Right lobe of liver (tissue), 6 donors: ENCODE results near the gene CRAT. TPM values are rescaled to one million over a fixed set of nuclear protein-coding genes. Genes with fewer than 3 reads are reported as not detected.

Experiments used
- ATAC-seq, 4 donors: fragments of 200-7000 bp; cut with Tn5 transposase; one replicate each; pipeline ENCODE4 v1.9.1; 2020; ENCODE audit warnings: mild to moderate bottlenecking in 4 of 4, moderate library complexity in 4 of 4
- DNase-seq, 3 donors: peaks; one replicate each; pipeline ENCODE4 v3.0.0-alpha.2; 2020
- H3K27ac ChIP-seq, 3 donors: fragments of 200-600 bp; one replicate each; pipeline ENCODE4 v1.8.0; 2022
- H3K27me3 ChIP-seq, 2 donors: fragments of 200-600 bp; one replicate each; pipeline ENCODE4 v1.8.0; 2022
- H3K36me3 ChIP-seq, 4 donors: fragments of 200-600 bp; sonication (generic) in 1 of 4; one replicate each; pipeline versions ENCODE4 v1.5.1 to v1.8.0; 2017 to 2022; ENCODE audit warnings: control low read depth in 1 of 4
- H3K4me1 ChIP-seq, 4 donors: fragments of 200-600 bp; sonication (generic) in 1 of 4; one replicate each; pipeline versions ENCODE4 v1.5.1 to v1.8.0; 2017 to 2022; ENCODE audit warnings: control low read depth in 1 of 4
- H3K4me3 ChIP-seq, 3 donors: fragments of 200-600 bp; one replicate each; pipeline ENCODE4 v1.8.0; 2022
- H3K9me3 ChIP-seq, 4 donors: fragments of 200-600 bp; sonication (generic) in 1 of 4; one replicate each; pipeline versions ENCODE4 v1.5.1 to v1.8.0; 2017 to 2022; ENCODE audit warnings: control low read depth in 1 of 4
- POLR2A ChIP-seq: fragments of 450-650 bp; IDR thresholded peaks from one replicate; pipeline ENCODE4 v1.6.1; 2017; ENCODE audit warnings: antibody characterized with exemption, mild to moderate bottlenecking
- WGBS: methylation state at CpG from one replicate; pipeline ENCODE4 v1.1.6; 2018; ENCODE audit warnings: low coverage, low lambda C conversion rate; ENCODE audit not compliant: insufficient coverage; ENCODE audit errors: missing lambda C conversion rate; 5-methylcytosine and 5-hydroxymethylcytosine counted together
- intact Hi-C, 2 donors: fragments of 100-400 bp; cut with DNase I; formaldehyde crosslinking; loops; one replicate each; pipeline versions ENCODE4 v1.11.2 to v1.14.1; 2022
- total RNA-seq, 6 experiments: library from RNA; depleted of rRNA in 2 of 6; stranded (reverse); fragments of >200 nt in 2 of 6; fragmentation: NEBNext Ultra II Directional in 3 of 6; extraction: Animal tissue kit (Norgen Biotek cat#: 25700) in 3 of 6; gene quantifications; one replicate each; pipeline versions ENCODE4 v1.1.0 to v1.2.4, GENCODE V29; 2016 to 2023
- TF ChIP-seq, protein P1 (sequence below), 4 donors: fragments of 200-600 bp in 3 of 4; fragments of 450-650 bp in 1 of 4; IDR thresholded peaks; one replicate each; pipeline versions ENCODE4 v1.5.1 to v1.8.0; 2016 to 2022; ENCODE audit warnings: antibody characterized with exemption in 4 of 4, mild to moderate bottlenecking in 2 of 4
- donor health status: DM: no; HTN: yes; CAD: no.
- donor health status: DM: no; HTN: no; CAD: no.
- donor health status: DM: no; HTN: no; CAD: no.
- donor health status: DM: no; HTN: yes; CAD: no.
- donor health status: DM: no; HTN: yes; CAD: no.

Gene CRAT
- total RNA-seq, 6 experiments from 2014 or later, result 86.1 to 146 (median 104) TPM

DNA sequence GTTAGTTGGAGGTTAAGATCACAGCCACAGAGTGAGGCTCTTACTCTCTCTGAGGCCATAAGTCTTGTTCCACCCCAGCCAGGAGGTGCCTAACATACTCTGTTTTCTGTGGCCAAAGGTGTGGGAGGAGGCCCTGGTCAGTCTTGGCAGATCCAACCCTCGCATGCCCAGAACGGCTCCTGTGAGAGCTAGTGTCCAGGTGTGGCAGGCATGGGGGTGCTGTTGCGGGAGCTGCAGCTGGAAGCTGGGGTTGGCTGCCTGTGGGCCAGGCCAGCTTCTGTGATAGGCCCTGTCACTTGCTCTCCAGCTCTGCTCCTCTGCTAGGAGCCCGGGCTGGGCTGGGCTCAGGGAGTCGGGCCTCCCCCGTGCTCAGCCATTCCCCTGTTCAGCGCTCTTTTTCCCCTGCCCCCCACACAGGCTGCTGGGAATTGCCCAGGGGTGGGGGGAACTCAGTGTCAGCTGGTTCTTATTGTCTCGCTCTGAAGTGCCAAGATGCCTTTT lies 35.9 kb upstream of the CRAT start:
- no peaks in the 10 kb centered on the region for H3K27me3 ChIP-seq
- no peaks in the 10 kb centered on the region for H3K9me3 ChIP-seq
- H3K27ac ChIP-seq, result peak overlapping the region; percentile 21 to 69 (median 47)
- TF ChIP-seq POLR2A, result no peak
- TF ChIP-seq, protein P1, sequence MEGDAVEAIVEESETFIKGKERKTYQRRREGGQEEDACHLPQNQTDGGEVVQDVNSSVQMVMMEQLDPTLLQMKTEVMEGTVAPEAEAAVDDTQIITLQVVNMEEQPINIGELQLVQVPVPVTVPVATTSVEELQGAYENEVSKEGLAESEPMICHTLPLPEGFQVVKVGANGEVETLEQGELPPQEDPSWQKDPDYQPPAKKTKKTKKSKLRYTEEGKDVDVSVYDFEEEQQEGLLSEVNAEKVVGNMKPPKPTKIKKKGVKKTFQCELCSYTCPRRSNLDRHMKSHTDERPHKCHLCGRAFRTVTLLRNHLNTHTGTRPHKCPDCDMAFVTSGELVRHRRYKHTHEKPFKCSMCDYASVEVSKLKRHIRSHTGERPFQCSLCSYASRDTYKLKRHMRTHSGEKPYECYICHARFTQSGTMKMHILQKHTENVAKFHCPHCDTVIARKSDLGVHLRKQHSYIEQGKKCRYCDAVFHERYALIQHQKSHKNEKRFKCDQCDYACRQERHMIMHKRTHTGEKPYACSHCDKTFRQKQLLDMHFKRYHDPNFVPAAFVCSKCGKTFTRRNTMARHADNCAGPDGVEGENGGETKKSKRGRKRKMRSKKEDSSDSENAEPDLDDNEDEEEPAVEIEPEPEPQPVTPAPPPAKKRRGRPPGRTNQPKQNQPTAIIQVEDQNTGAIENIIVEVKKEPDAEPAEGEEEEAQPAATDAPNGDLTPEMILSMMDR (IDR thresholded peaks at IDR 0.05), result no peak
- ATAC-seq (no peak), DNase-seq (no peak)
- 71% methylated on average over 1 of the region's 8 CpGs for WGBS
- intact Hi-C loops, result no loop called here
- peaks cover 0 to 22% (median 12%) of the 10 kb centered on the region in 4 donors for H3K4me1 ChIP-seq
- H3K4me3 ChIP-seq, result no peak overlapping the region
- peaks cover 0 to 9% (median 4%) of the 10 kb centered on the region in 4 donors for H3K36me3 ChIP-seq

GRCh38 chr9:129145841-129146292 lies 35.3 kb upstream of the CRAT start:
- no peaks in the 10 kb centered on the region for H3K9me3 ChIP-seq
- H3K27me3 ChIP-seq, result no peaks in the 10 kb centered on the region
- intact Hi-C loops, result no loop called here
- H3K4me1 ChIP-seq, result peaks cover 0 to 29% (median 15%) of the 10 kb centered on the region in 4 donors
- DNase-seq (no peak), ATAC-seq (no peak)
- peak overlapping the region; percentile 29 to 69 (median 47) for H3K27ac ChIP-seq
- WGBS, result no CpG with 5 or more reads among the region's 7 CpGs
- no peak overlapping the region for H3K4me3 ChIP-seq
- TF ChIP-seq POLR2A, result no peak
- TF ChIP-seq, protein P1 (IDR thresholded peaks at IDR 0.05), result no peak
- H3K36me3 ChIP-seq, result peaks cover 0 to 9% (median 4%) of the 10 kb centered on the region in 4 donors

DNA sequence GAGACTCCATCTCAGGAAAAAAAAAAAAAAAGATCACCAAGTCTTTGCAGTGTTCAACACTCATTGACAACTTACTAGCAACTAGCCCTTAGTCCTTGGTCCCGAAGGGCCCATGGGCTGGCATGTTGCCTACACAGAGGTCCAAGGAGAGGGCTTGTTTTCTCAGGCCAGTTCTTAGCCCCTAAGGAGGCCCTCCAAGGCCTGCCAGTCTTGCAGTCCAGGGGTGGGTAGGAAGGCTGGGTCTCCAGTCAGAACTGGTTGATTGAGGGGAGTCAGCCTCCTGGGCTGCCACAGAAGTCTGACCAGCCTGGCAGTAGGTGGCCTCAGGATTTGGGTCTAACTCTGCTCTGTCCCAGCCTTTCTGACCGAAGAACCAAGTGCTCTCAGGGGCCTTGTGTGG lies 34.7 kb upstream of the CRAT start:
- Histone ChIP-seq H3K4me3 (no peak overlapping the region), H3K27ac (peak overlapping the region in 2 of 3 donors; percentile 29 to 40), H3K36me3 (peaks cover 0 to 9% (median 4%) of the 10 kb centered on the region in 4 donors), H3K27me3 (no peaks in the 10 kb centered on the region), H3K9me3 (no peaks in the 10 kb centered on the region), H3K4me1 (peaks cover 0 to 34% (median 16%) of the 10 kb centered on the region in 4 donors)
- ATAC-seq, result no peak
- intact Hi-C loops, result no loop called here
- no peak for DNase-seq
- WGBS, result no CpG with 5 or more reads among the region's 2 CpGs
- TF ChIP-seq, protein P1 (IDR thresholded peaks at IDR 0.05), result no peak
- no peak for TF ChIP-seq POLR2A

GRCh38 chr9:129143031-129143927 lies 32.7 kb upstream of the CRAT start:
- peaks cover 0 to 49% (median 26%) of the 10 kb centered on the region in 4 donors for H3K4me1 ChIP-seq
- peak overlapping the region; percentile 95 to 100 (median 99) for H3K27ac ChIP-seq
- peak; percentile 25 to 46 (median 28) for ATAC-seq
- H3K9me3 ChIP-seq, result no peaks in the 10 kb centered on the region
- DNase-seq, result peak; percentile 81 to 84 (median 83)
- no peaks in the 10 kb centered on the region for H3K27me3 ChIP-seq
- peak overlapping the region in 1 of 3 donors; percentile 8 for H3K4me3 ChIP-seq
- WGBS, result 26% methylated on average over 9 of the region's 14 CpGs
- TF ChIP-seq, protein P1 (IDR thresholded peaks at IDR 0.05), result peak; percentile 59 to 95 (median 90)
- peak; percentile 13 for TF ChIP-seq POLR2A
- H3K36me3 ChIP-seq, result peaks cover 0 to 9% (median 3%) of the 10 kb centered on the region in 4 donors
- intact Hi-C loops, result no loop called here
